Globus pallidus (tissue), 1 donor: Measurements from ENCODE around the gene HSPG2.
"Not testable (repeated sequence)": the region's sequence is repeated elsewhere in the genome, so short reads cannot be mapped to it uniquely, and the experiment has no call there.

Experiments used
- DNase-seq: peaks from one replicate; pipeline ENCODE4 v3.0.0-alpha.2; 2015; ENCODE audit warnings: low spot score

The HSPG2 gene

DNA sequence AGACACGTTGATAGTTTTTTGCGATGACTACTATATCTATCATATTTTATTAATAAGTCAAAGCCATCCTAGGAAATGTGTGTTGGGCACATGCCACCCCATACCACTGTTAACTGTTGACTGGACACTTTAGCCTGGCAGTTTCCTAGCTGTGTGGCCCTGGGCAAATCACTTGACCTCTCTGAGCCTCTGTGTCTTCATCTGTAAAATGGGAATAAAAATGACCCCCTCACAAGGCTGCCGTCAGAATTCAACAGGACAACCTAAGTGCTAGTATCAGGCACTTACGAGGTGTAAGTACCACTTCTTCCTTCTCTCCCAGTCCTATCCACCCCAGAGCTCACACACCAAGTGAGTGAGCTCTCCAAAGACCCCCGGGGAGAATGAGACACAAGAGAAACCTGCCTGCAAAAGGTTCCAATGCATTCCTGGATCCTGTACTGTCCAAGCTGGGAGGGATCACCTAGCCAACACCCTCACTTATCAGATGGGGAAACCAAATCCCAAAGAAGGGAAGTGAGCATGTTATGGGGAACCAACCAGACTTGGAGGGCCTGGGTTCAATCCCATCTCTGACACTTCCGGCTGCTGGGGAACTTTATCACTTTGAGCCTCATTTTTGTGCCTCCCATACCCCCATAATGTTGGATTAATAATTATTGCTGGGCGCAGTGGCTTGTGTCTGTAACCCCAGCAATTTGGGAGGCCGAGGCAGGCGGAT is 24.9 kb downstream of the HSPG2 start:
- no peak for DNase-seq

DNA sequence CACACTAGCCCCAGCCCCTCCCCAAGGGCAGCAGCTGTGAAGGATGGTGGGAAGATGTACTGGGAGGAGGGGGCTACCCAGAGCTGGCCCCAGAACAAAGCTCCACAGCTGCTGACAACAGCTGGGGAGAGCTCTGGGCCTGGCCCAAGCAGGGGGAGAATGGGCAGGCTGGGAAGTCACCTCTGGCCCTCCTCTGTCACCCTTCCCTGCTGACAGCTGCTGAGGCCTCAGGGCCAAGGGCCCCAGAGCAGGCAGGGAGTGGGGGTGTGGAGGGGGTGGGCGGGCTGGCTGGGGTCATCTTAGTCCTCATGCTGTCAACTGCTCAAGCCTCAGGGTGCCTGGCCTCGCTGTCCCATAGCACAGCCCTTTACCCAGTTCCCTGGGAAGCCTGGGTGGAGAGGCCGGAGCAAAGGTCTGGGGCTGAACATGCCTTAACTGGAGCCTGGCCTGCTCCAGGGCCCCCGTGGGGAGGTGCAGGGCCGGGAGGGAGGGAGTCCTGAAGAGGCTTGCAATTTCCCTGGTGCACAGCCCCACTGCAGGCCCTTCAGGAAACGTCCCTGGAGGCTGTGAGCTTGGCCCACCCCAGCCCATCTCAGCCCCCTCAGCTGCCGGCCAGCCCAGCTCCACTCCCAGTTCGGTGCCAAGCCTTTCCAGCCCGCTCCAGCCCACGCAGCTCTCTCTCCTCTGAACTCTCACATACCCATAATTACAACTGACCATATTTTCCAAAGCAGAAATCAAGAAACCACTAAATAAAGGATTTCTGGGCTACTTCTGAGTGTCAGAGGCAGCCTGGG is 25.7 kb downstream of the HSPG2 start:
- DNase-seq = no peak

DNA sequence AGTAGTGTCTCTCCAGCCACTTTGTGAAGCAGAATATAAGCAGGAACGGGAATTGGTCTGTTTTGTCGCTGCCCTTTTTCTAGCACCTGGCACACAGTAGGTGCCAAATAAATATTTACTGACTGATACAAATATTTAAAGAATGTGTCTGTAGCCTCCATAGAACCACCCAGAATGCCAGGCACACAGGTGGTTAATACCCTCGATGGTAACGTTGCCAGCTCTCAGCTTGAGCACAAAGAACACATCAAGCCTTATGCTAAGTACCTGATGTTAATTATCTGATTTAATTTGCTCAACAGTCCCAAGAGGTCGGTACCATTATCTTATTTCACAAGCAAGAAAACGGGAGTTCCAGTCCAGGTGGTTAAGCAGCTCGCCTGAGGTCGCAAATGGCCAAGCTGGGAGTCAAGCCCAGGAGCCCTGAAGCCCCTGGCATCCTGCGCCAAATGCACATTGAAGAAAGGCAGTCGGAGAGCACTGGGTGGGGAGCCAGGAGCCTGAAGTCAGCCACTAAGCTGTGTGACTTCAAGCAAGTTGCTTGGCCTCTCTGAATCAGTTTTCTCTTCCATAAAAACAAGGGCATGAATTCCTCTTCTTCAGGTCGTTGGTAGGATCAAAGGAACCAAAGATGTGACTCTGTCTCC is 26.4 kb downstream of the HSPG2 start:
- no peak for DNase-seq

DNA sequence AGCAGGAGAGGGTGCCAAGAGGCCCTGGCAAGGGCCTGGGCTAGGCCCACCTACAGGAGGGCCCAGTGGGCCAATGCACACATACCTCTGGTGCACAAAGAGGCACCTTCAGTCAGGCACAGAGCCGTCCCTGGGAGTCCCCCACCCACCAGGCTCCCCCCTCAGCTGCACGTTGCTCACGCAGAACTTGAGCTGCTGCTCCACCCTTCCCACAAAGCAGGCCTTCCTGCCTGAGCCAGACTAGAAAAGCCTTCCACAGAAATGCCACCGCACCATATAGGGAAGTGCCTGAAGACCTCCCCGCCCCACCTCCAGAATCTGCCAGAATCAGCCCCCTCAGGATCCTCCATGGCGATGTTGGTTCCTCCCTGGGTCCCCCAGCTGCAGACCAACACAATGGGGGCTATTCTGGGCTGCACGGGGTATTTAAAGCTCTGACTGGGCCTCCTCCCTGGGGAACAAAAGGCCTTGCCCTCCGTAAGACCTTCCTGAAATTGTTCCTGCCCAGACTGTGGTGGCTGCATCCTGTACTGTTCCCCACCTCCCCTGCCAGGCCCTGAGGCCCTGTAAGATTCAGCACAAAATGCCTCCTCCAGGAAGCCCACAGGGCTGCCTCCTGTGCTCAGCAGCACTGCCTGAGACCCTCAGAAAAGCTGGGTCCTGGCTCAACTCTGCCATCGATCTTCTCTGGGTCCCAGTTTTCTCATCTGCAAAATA is 27.2 kb downstream of the HSPG2 start:
- no peak for DNase-seq

DNA sequence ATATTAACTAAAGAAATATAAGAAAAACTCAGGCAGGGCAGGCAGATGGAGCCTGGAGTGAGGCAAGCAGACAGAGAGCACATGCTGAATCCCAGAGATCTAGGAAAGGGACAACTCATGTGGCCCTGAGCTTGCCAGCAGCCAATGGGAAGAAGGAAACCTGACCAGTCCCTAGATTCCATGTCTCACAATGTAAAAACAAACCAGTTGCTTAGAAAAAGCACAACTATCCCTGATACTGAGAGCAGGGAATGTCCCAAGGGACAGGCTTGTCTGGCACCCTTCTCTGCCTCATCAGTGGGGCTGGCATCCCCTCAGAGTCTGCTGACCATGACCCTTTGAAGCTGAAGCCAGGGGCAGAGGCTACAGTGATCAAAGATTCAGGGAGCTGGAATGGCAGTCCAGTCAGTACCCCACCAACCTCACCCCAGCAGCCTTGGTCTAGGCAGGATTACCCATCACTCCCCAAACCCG is 27.8 kb downstream of the HSPG2 start:
- DNase-seq = no peak

DNA sequence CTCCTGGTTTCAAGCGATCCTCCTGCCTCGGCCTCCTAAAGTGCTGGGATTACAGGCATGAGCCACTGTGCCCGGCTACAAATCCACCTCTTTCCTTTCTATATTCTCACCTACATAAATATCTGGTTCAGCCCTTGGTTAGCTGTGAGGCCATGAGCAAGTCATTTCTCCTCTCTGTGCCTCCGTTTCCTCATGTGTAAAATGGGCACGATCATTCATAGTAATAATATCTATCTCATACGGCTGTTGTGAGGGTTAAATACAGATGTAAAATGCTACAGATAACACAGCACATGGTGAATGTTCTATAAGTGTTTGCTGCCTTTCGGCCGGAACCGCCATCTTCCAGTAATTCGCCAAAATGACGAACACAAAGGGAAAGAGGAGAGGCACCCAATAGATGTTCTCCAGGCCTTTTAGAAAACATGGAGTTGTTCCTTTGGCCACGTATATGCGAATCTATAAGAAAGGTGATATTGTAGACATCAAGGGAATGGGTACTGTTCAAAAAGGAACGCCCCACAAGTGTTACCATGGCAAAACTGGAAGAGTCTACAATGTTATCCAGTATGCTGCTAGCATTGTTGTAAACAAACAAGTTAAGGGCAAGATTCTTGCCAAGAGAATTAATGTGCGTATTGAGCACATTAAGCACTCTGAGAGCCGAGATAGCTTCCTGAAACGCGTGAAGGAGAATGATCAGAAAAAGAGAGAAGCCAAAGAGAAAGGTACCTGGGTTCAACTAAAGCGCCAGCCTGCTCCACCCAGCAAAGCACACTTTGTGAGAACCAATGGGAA is 29.2 kb downstream of the HSPG2 start:
- DNase-seq = not testable (repeated sequence)

DNA sequence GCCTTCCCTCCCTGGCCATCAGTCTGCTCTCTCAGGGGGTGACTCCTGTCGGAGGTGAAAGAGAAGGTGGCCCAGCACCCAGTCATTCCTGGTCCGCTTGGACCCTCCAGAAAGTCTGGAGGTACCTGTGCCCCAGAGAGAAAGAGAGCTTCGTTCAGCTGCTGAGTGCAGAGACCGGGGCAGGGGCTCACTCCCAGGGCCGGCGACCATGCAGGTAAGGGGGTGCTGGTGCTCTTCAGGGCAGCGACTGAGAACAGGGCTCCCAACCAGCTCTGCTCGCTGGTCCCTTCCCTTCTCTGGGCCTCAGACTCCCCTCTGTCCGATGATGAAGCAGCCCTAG is 30.1 kb downstream of the HSPG2 start:
- DNase-seq = no peak

DNA sequence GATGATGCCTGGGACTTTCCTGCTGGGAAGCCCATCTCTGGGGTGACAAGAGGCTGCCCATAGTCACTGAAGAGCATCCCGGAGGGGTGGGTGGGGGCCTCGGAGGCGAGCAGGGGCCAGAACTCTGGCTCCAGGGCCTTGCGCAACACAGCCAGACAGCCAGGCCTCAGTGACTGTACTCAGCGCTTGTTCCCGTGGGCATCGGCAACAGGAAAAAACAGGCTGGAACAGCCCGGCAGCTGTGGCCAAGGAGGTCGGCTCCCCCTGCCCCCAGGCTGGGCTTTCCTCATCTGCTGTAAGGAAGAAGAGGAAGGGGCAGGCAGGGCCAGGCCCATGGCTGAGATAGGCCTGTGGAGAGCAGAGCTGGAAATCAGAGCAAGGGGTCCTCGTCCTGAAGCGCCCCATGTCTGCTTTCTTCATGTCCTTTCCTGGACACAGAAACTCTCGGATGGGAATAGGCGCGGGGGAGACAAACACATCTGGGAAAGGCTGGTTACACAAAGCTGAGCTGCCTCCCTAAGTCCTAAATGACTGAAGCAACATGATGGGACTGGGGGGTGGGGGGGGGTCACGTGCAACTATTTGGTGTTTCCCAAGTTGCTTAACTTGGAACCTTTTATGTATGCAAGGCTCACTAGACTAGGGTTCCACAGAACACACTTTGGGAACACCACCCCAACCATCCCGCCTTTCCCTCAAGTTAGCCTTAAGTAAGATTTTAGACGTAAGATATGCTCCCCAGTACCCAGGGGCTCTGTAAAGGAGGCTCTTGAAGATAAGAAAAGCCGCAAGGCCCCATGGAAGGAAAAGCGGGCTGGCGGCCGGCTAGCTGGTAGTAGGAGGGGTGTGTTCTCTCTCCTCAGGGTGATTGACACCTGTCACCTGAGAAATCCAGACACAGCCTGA is 30.7 kb downstream of the HSPG2 start:
- no peak for DNase-seq

DNA sequence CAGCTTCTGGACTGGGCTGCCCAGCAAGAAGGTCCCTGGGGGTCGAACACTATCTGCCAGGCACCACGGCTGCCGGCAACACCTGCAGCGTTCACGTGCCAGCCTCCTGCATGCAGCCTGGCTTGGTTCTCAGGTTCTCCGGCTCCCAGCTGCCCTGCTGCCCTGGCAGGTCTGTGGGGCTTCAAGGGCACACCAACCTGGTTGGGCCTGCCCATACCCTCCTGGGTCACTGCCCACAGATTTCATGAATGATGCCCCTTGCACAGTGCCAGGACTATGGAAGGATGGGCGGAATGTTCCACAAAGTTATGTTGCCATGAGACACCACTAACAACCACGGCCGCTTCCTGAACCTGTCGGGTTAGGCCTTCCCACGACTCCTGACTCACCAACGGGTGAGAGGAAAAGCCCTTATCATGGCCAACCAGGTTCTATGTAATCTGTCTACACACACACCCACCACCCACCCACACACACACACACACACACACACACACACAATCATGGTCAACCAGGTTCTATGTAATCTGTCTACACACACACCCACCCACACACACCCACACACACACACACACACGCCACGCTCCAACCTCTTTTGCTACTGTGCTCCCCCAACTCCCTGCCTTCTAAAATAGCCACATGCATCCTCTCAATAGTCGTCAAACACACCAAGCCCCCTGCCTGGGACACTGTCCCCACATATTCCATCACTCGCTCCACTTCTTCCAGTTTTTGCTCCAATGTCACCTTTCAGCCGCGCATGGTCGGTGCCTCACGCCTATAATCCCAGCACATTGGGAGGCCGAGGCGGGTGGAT is 32.2 kb downstream of the HSPG2 start:
- DNase-seq = no peak

DNA sequence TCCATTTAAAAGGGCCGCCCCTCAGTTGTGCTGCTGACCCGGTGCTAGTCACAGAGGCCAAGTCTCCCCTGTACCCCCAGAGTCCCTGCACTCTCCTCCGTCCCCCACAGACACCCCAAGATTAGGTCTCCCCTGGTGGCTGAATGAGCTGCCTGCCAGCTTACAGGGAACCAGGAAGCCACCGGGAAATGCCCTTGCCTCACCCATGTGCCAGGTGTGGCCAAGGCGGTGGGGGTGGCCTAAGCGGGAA is 32.7 kb downstream of the HSPG2 start:
- no peak for DNase-seq

DNA sequence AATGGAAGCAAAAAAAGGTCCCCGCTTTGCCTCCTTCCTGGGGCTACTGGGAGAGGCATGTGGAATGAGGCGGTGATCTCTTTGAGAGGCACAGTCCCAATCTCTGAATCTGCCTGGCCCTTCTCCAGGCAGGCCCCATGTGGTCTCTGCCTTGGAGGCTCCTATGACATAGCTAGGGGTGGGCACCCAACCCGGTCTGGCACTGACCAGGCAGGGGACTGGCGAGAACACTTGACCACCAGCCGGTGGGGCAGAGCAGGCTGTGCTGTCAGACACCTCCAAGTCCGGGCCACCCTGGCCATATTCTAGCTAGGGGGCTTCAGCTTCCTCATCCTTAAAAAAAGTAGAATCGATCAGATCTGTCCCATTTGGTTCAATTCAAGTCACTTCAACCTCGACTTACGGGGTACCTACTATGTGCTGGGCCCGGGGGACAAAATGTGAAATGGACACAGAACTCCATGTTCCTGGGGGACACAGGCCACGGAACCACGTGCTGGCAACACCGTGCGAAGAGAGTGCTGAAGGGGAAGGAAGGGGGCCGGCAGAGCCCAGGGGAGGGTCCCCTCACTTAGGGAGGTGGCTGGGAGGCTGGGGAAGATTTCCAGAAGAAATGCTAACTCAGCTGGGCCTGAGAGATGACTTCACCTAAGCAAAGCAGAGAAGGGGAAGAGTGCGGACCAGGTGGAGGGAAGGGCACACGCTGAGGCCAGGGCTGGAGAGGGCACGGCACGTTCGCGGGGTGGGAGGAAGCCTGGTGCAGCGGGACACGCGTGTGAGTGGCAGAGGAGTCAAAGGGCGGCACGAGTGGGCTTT is 33.3 kb downstream of the HSPG2 start:
- DNase-seq = no peak

DNA sequence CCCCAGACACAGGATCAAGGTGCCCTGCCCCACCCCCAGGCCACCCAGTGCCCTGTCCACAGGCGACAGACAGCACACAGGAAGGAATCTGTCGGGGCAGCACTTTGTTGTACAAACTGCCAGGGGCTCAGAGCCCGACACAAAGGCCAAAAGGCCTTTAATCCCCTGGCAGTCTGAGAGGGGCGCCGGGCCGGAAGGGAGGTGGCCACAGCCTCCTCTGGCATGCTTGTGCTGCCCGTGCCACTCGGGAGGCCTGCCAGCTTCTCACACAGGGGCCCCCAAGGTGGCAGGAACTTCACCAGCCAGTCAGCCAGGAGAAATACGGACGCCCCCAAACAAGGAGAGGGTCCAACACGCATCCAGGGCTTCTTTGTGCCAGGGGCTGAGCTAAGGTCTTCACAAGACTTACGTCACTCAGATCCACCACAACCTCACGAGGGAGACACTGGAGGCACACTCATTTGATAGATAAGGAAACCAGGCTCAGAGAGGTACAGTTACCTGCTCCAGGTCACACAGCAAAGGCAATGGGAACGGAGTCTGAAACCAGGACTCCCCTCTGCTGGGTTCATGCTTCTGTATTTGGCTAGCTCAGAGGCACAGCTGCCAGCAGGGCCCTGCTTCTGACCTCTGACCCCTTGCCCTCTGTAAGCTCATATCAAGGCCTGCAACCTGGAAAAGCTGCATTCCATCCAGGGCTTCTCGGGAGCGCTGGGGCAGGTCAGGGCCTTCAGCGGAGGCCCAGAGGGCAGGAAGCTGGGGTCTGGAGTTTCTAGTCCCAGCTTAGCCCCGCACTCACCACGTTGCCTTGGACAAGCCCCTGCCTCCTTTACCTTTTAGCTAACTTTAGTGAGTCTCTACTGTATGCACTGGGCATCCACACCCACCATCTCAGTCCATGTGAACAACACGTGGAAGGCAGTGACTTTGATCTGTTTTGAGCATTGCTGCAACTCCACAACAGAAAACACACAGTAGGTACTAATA is 34.8 kb downstream of the HSPG2 start:
- DNase-seq = no peak

DNA sequence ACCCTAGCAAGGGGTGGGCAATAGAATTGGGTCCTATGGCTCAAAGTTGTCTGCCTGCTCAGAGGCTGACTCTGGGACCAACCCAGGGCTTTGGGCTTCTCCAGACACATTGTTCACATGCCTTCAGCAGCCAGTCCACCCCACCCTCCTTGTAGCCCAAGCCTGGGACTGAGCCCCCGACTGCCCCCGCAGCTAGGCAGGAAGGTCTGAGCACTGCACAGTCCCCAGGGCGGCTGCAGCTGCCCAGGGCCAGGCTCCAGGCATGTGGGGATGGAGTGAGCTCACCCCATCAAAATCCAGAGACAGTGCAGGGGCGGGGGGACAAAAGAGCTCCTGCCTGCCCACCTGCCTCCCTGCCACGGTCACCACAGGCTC is 35.6 kb downstream of the HSPG2 start:
- DNase-seq = no peak

DNA sequence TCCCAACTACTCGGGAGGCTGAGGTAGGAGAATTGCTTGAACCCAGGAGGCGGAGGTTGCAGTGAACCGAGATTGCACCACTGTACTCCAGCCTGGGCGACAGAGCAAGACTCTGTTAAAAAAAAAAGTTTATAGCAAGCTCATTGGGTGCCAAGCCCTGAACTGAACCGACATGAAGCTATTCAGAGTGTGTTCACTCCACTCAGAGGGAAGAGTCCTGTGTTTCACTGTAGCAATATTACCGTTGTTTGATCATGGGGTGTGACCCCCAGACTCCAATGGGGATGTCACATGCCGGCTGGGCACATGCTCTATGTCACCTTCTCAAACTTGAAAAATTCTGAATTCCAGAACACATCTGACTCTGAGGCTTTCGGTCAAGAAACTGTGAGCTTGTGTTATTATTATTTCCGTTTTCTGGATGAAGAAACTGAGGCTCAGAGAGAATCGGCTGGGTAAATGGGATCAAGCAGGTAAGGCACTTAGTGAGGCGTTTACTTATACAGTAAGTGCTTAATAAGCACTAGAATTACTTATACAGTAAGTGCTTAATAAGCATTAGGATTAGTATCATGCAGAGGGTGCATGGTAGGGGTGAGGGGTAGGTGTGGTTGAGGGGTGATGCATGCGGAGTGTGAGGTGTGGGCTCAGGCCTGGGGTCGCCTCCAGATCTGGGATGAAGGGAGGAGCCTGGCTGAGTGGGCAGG is 36.2 kb downstream of the HSPG2 start:
- DNase-seq = no peak

DNA sequence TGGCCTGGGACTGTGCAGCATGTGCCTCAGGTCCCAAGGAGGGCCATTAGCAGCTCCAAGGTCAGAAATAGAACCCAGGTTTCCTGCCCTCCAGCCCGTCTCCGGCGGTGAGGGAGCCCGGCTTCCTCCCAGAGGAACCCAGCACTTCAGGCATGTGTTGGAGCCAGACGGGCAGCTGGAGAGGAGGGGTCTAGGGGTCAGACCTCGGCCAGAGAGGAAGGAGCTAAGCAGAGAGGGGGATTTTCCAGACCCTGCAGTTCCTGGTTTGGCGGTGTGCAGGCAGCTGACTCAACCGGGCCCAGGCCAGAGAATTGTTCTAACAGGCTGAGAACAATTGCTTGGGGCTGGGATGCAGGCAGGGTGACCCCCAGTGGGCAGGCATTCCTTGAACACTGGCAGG is 37.1 kb downstream of the HSPG2 start:
- DNase-seq = no peak

DNA sequence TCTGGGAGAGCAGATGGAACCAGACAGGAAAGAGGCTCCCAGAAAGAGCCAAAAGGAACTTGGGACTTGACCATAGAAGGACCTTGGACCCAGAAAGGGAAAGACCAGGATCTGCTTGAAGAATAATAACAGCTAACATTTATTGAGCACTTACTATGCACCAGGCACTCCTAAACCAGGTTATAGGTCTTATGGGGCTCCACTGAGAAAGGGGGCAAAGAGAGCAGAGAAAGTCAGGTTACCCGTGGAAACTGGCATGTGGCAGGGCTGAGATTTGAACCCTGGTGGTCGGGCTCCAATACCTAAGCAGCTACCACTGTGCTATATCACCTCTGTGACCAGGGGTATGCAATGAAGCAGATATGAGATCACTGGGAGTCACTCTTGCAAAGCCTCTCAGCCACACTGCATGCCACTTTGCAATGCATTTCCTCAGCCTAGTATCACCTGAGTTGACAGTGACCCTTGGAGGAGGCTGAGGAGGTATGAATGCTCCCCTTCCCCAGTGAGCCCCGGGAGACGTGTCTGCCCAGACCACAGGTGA is 37.8 kb downstream of the HSPG2 start:
- no peak for DNase-seq
